ENCODE results near the gene ANXA8. TPM values are rescaled to one million over a fixed set of nuclear protein-coding genes. Genes with fewer than 3 reads are reported as not detected.
"Not testable (repeated sequence)": the region's sequence is repeated elsewhere in the genome, so short reads cannot be mapped to it uniquely, and the experiment has no call there.

ANXA8 gene
- total RNA-seq, 1 experiment from 2014 or later: 0.16 TPM

DNA sequence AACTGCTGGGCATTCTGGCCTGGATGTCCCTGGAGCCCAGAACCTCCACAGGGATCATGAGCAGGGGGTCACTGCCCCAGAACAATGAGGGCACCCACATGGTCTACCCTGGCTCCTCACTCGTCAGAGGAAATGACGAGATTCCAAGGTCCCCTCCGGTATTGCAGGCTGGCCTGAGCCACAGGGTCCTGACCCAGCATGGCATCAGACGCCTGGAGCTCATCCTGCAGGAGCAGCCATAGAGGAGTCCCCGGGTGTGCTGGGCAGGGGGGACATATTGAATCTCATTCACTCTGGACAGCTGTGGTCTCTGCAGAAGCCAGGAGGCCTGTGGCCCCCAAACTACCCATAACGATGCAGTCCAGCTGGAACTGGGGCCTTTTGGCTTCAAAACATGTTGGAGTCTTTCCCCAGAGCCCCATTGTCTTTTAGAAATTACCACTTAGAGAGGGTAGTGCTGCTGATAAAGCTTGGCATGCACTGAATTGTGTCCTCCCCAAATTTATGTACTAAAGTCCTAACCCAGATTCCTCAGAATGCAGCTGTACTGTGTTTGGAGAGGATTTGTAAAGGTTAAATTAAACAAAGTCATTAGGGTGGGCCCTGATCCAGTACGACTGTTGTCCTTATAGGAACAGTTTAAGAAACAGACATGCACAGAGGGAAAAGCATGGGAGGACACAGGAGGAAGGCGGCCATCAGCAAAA, 27.7 kb downstream of the ANXA8 start:
- H3K4me3 ChIP-seq: no peak overlapping the region
- H3K36me3 ChIP-seq: no peaks in the 10 kb centered on the region
- peak in 1 of 2 experiments; percentile 9 for DNase-seq (ENCODE audit: low read depth in 1 of 2, low spot score in 2 of 2)

DNA sequence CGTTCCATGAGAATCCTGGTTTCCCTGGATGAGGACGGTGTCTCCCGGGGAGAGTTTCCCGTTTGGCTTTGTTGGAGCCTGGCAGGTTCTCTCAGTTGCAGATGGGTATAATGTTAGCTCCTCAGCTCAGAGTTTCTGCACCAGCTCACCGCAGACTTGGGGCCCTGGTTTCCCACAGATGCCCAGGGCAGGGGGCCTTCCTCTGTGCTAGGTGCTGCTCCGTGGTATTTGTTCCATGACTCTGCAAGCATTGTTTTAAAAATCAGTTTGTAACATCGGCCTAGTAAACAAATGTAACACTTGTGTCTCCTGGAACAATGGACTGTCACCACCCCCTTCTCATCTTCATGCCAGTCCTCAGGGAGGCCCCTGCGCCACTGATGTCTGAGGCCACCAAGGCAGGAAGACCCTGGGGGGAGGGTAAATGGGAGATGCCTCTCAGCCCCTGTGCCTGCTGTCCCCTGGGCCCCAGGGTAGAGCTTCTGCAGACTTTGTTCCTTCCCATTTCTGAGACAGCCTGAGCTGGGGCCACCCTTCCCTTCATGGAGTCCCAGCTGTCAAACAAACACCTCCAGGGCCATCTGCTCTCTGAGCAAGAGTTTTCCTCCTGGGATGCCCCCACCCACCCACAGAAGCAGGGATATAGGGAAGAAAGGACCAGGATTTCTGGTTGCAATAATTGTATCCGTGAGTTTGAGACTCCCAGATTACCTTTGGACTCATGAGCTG, 28.4 kb downstream of the ANXA8 start:
- H3K4me1 ChIP-seq (replicated peaks): peaks cover 32% of the 10 kb centered on the region
- not testable (repeated sequence) for H3K4me3 ChIP-seq

More for the DNA sequence above, 27.7 kb downstream of the ANXA8 start:
- no peaks in the 10 kb centered on the region for H3K9me3 ChIP-seq (replicated peaks)
- no peaks in the 10 kb centered on the region for H3K27me3 ChIP-seq (replicated peaks)
- no peak overlapping the region for H3K27ac ChIP-seq
- H3K4me1 ChIP-seq (replicated peaks): peaks cover 35% of the 10 kb centered on the region

DNA sequence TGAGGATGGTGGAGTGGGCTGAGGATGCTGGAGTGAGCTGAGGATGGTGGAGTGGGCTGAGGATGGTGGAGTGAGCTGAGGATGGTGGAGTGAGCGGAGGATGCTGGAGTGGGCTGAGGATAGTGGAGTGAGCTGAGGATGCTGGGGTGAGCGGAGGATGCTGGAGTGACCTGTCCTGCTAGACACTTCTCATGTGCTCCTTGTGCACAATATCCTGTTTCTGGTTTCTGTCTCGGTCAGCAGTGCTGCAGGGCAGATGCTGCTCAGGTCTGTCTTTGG, 29.2 kb downstream of the ANXA8 start:
- Histone ChIP-seq H3K4me1 (replicated peaks) (peaks cover 32% of the 10 kb centered on the region), H3K36me3 (no peaks in the 10 kb centered on the region), H3K27me3 (replicated peaks) (no peaks in the 10 kb centered on the region), H3K4me3 (no peak overlapping the region), H3K9me3 (replicated peaks) (no peaks in the 10 kb centered on the region), H3K27ac (no peak overlapping the region)
- no peak for DNase-seq (ENCODE audit: low read depth in 1 of 2, low spot score in 2 of 2)

More for the DNA sequence above, 28.4 kb downstream of the ANXA8 start:
- not testable (repeated sequence) for H3K27me3 ChIP-seq (replicated peaks); H3K9me3 ChIP-seq (replicated peaks); H3K36me3 ChIP-seq; H3K27ac ChIP-seq
- DNase-seq (ENCODE audit: low read depth in 1 of 2, low spot score in 2 of 2): peak in 1 of 2 experiments; percentile 14

DNA sequence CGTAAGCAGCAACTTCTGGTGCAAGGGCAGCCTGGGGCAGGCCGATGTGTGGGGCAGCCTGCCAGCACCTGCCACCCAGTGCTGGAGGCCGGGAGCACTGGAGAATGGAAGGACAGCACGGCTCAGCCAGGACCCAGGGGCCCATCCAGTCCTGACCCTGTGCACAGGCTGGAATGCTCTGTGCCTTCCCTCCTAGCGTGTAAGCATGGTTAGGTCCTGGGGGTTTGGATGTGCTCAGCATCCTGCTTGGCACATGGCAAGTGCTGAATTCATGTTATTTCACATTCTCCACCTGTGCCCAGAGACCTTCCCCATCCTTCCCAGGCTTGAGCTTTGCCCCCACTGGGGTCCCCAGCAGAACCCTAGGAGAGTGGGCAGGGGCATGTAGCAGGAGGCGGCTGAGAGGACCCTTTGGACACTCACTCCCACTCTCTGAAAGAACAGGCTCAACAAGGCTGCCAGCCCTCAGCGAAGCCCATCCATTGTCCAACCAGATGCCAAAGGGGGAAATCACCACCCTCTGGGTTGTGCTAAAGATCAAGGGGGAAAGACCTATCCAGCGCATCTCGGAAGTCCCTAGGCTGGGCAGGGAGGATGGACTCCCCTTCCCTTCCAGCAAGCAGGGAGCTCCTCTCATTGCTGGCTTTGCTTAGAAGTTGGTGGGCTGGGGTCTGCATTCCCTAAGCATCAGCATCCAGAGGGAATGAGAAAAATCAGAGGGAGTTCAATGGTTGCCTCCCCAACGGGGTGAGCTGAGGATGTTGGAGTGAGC, 29.7 kb downstream of the ANXA8 start:
- Histone ChIP-seq H3K4me3 (no peak overlapping the region), H3K27me3 (replicated peaks) (no peaks in the 10 kb centered on the region), H3K36me3 (no peaks in the 10 kb centered on the region), H3K4me1 (replicated peaks) (peaks cover 36% of the 10 kb centered on the region), H3K27ac (no peak overlapping the region), H3K9me3 (replicated peaks) (no peaks in the 10 kb centered on the region)
- DNase-seq (ENCODE audit: low read depth in 1 of 2, low spot score in 2 of 2): no peak

DNA sequence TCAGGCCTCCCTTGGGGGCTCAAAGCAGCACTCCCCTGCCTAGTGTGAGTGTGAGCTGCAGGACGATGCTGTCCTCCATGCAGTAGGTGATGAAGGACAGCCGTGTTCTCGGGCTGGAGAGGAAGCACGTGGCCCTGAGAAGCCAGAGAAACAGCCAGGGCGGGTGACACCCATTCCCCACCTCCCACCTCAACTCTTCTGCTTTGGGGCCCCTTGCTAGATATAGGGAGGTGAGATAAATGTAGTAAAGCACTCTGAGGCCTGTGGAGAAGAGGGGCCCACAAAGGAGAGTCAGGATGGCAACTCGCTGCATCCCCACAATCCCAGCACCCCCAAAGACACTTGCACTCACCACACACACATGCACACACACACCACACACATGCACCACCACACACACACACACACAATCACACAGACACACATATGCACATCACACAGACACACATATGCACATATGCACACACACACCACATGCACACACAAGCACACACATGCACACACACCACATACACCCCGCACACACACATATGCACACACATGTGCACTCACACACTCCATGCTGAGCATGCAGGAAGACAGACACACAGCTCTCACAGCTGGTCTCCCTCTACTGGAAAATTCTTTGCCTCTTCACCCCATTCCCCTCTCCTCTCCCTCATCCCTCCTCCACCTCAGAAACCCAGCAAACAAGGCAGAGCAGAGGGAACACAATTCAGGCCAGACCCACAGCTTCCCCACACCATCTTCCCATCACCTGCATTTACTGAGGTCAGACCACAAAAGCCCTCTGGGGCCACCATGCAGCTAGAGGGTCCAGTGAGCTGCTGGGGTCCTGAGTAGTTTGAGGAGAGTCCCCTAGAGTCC, 30.5 kb downstream of the ANXA8 start:
- no peak overlapping the region for H3K27ac ChIP-seq
- H3K27me3 ChIP-seq (replicated peaks): no peaks in the 10 kb centered on the region
- no peaks in the 10 kb centered on the region for H3K36me3 ChIP-seq
- no peaks in the 10 kb centered on the region for H3K9me3 ChIP-seq (replicated peaks)
- DNase-seq (ENCODE audit: low read depth in 1 of 2, low spot score in 2 of 2): no peak
- peaks cover 29% of the 10 kb centered on the region for H3K4me1 ChIP-seq (replicated peaks)
- H3K4me3 ChIP-seq: no peak overlapping the region

DNA sequence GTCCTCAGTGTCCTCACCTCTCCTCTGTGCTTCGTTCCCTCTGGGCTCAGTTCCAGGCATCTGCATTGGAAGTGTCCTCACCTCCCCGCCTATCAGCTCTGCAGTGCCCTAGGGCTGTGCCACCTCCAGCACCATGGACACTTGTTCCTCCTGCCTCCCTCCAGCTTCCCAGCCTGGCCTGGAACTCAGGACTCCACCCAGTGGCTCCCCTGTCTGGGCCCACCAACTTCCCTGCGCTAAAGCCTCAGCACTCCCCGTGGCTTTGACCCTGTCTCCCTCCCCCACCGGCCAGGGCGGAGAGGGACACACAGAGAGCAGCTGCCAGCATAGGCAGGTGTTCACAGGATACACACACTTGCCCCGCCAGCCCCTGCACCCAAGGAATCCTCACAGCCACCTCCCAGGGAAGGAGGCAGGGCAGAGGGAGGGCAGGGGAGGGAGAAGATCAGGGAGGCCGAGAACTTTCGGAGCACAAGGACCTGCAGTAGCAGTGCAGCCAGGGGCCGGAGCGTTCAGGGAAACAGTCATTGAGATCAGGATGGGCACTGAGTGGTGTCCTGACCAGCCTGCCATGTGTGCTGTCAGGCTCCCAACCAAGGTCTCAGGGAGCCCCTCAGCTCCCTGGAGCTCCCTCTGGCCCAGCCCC, 31.3 kb downstream of the ANXA8 start:
- Histone ChIP-seq H3K27ac (no peak overlapping the region), H3K9me3 (replicated peaks) (no peaks in the 10 kb centered on the region), H3K4me1 (replicated peaks) (peaks cover 26% of the 10 kb centered on the region), H3K36me3 (no peaks in the 10 kb centered on the region), H3K27me3 (replicated peaks) (no peaks in the 10 kb centered on the region), H3K4me3 (no peak overlapping the region)
- DNase-seq (ENCODE audit: low read depth in 1 of 2, low spot score in 2 of 2): no peak

DNA sequence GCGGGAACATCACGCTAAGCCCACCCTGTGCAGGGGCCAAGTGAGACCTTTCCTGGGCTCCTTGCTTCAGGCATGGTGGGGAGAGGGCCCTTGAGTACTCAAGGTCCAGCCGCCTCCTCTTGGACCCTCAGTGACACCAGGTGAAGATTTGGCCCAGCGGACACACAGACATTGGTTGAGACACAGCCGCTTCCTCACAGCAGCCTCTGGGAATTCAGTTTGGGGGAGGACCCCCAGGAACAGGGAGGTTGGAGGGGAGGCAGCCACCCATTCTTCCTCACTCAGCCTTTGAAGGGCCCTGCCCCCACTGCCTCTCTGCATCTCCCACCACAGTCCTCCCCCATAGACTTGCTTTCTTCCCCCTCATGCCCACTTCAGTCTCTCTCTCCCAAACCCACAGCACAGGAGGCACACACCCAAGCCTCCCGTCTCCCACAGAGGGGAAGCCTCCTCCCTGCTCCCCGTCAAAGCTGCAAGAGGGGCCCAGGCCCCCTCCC, 31.9 kb downstream of the ANXA8 start:
- no peak overlapping the region for H3K27ac ChIP-seq
- H3K9me3 ChIP-seq (replicated peaks): no peaks in the 10 kb centered on the region
- H3K4me3 ChIP-seq: no peak overlapping the region
- H3K4me1 ChIP-seq (replicated peaks): peaks cover 25% of the 10 kb centered on the region
- DNase-seq (ENCODE audit: low read depth in 1 of 2, low spot score in 2 of 2): no peak
- H3K27me3 ChIP-seq (replicated peaks): no peaks in the 10 kb centered on the region
- no peaks in the 10 kb centered on the region for H3K36me3 ChIP-seq

DNA sequence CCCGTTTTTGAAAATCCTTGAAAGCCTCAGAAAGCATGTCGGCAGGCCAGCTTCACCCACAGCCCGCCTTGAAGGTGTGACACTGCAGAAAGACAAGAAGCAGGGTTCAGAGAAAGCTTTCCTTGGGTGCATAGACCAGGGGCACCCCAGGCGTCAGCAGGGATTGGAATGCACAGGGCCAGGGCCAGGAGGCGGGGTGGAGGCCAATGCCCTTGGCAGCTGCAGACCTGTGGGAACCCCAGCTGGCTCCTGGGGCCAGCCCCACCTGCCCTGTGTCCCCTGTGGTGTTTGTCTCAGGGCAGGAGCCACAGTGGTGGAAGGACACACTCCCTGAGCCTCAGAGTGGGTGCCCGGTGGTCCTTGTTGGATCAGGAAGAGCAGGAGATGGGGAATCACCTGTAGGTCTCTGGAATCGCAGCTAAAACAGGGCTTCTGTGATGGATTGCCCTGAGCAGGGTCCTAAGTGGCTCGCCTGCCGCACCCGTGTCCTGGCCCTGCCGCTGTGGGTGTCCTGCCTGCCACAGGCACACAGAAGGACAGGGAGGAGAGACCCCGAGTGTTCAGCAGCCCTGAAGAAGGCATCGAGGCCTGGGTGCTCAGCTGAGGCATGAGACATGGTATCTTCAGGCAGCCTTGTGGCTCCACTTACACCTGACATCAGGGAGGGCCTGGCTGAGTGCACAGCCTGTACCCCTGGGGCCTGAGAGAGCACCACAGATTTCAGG, 32.5 kb downstream of the ANXA8 start:
- Histone ChIP-seq H3K27me3 (replicated peaks) (no peaks in the 10 kb centered on the region), H3K27ac (no peak overlapping the region), H3K9me3 (replicated peaks) (no peaks in the 10 kb centered on the region), H3K4me3 (no peak overlapping the region), H3K4me1 (replicated peaks) (peaks cover 19% of the 10 kb centered on the region), H3K36me3 (no peaks in the 10 kb centered on the region)
- DNase-seq (ENCODE audit: low read depth in 1 of 2, low spot score in 2 of 2): no peak

DNA sequence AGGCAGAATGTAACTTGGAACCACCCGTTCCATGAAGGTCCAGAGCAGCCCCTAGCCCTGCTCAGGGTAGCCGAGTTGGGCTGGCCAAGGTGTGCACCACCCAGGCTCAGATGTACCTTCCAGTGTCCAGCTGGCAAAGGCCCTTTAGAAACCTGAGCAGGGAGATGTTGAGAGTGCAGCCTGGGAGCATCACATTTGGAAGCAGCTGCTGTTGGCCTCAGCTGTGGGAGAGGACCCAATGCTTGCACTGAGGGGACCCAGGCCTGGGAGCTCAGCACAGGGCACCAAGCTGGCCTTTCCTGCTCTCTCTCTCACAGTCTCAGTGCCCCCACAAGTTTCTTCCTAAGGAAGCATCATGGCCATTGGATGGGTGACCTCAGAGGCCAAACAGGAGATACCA, 33.5 kb downstream of the ANXA8 start:
- DNase-seq (ENCODE audit: low read depth in 1 of 2, low spot score in 2 of 2): no peak
- Histone ChIP-seq H3K9me3 (replicated peaks) (0 out of 2 replicates have a peak, but pooled peaks cover 5% of the 10 kb centered on the region), H3K27me3 (replicated peaks) (no peaks in the 10 kb centered on the region), H3K36me3 (no peaks in the 10 kb centered on the region), H3K4me1 (replicated peaks) (peaks cover 9% of the 10 kb centered on the region), H3K27ac (no peak overlapping the region), H3K4me3 (no peak overlapping the region)

DNA sequence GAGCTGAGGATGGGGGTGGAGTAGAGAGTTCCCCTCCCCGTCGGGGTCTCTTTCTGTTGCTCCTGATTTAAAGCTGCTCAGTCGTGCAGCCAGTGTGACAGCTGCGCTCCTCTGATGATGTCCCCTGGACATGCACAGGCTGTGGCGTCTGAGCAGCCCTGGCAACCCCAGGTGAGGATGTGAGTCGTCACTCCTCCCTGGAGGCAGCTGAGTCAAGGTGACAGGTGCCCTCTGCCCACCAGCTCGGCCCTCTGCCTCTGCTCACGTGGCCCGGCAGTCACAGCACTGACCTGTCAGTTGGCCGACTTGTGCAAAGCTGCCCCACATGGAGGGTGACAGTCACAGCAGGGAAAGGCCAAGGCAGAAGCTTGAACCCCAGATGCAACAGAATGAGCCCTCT, 33.9 kb downstream of the ANXA8 start:
- no peaks in the 10 kb centered on the region for H3K36me3 ChIP-seq
- H3K27me3 ChIP-seq (replicated peaks): no peaks in the 10 kb centered on the region
- DNase-seq (ENCODE audit: low read depth in 1 of 2, low spot score in 2 of 2): no peak
- H3K27ac ChIP-seq: no peak overlapping the region
- no peak overlapping the region for H3K4me3 ChIP-seq
- 0 out of 2 replicates have a peak, but pooled peaks cover 5% of the 10 kb centered on the region for H3K9me3 ChIP-seq (replicated peaks)
- H3K4me1 ChIP-seq (replicated peaks): peaks cover 4% of the 10 kb centered on the region

DNA sequence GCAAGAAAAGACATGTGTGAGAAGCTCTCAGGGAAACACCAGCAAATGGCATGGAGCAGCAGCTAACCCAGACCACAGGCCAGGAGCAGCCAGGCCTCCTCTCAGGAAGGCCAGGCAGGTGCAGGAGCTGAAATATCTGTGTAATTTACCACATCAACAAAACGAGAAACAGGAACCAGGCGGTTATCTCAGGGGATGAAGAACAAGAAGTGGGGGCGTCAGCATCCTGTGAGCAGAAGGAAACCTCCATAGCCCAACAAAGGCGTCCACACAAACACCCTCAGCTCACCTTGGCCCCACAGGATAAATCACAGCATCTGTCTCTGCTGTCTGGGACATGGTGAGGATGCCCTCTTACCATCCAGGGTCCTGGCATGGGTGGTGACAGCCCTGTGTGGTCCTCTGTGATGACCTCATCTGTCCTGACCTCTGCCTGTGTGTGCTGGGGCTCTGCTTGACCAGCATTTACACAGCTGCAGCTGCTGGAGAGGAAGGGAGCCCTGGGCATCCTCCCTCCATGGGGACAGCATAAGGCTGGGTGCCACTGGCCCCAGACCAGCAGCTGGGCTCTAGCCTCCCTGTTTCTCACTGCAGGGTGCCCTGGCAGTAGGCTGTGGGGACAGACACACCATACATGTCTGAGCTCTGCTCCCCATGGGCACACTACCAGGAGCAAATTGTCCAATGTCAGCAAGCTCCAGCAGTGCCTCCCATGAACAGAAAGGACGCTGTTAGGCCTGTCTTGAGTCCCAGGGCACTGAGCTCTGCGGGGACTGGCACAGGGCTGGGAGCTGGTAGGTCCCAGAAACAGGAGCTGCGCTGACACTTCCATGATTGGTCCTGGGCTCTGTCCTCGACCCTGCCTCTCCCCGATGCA, 34.6 kb downstream of the ANXA8 start:
- no peaks in the 10 kb centered on the region for H3K36me3 ChIP-seq
- peak in 1 of 2 experiments; percentile 15 for DNase-seq (ENCODE audit: low read depth in 1 of 2, low spot score in 2 of 2)
- H3K4me1 ChIP-seq (replicated peaks): peaks cover 4% of the 10 kb centered on the region
- 0 out of 2 replicates have a peak, but pooled peaks cover 5% of the 10 kb centered on the region for H3K9me3 ChIP-seq (replicated peaks)
- H3K27ac ChIP-seq: no peak overlapping the region
- H3K27me3 ChIP-seq (replicated peaks): no peaks in the 10 kb centered on the region
- H3K4me3 ChIP-seq: no peak overlapping the region

DNA sequence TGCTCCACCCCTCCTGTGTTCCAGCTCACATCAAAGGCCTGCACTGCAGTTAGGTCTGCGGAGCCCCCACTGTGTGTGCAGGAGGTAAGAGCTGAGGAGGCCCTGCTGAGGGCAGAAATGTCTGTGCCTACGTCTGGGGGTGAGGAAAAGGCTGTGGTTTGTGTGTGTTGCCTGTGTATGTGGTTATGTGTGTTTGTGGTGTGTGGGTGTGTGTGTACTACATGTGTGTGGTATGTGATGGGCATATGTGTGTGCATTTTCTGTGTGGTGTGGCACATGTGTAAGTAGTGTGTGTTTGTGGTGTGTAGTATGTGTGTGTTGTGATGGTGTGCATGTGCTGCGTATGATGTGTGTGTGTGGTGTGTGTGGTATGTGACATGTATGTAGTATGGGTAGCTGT, 36.2 kb downstream of the ANXA8 start:
- H3K36me3 ChIP-seq: no peaks in the 10 kb centered on the region
- no peak overlapping the region for H3K4me3 ChIP-seq
- peaks cover 4% of the 10 kb centered on the region for H3K4me1 ChIP-seq (replicated peaks)
- no peaks in the 10 kb centered on the region for H3K27me3 ChIP-seq (replicated peaks)
- DNase-seq (ENCODE audit: low read depth in 1 of 2, low spot score in 2 of 2): no peak
- H3K9me3 ChIP-seq (replicated peaks): 0 out of 2 replicates have a peak, but pooled peaks cover 5% of the 10 kb centered on the region
- H3K27ac ChIP-seq: no peak overlapping the region
